GM11168 (cell line): ENCODE results near the gene C16orf54.
"Not testable (repeated sequence)": the region's sequence is repeated elsewhere in the genome, so short reads cannot be mapped to it uniquely, and the experiment has no call there.

Experiments
- in situ Hi-C: fragments of 300-500 bp; cut with MboI; formaldehyde crosslinking; loops from one replicate; pipeline ENCODE4 v1.12.0; 2022; ENCODE audit warnings: low sequenced_read_pairs; ENCODE audit not compliant: unreplicated experiment

The C16orf54 gene

GRCh38 chr16:29745853-29746345, at the start of gene C16orf54:
Gene C16orf54 (minus strand): TSS chr16:29745990. CDS start chr16:29744951, 1,039 bp downstream.
- in situ Hi-C loops = no loop called here

GRCh38 chr16:29794231-29794710, 48.5 kb upstream of the C16orf54 start:
- in situ Hi-C loops = no loop called here

GRCh38 chr16:29793153-29793552, 47.4 kb upstream of the C16orf54 start:
- in situ Hi-C loops = not testable (repeated sequence)

- in situ Hi-C loops = no loop called here
Measured at GRCh38 chr16:29791845-29792807, 46.3 kb upstream of the C16orf54 start.

- in situ Hi-C loops = no loop called here
Measured at GRCh38 chr16:29790949-29791844, 45.4 kb upstream of the C16orf54 start.

GRCh38 chr16:29790183-29790948, 44.6 kb upstream of the C16orf54 start, which contains the start of gene KIF22:
Gene KIF22 (plus strand): TSS chr16:29790751. CDS start chr16:29790760, 9 bp downstream.
- in situ Hi-C loops = no loop called here

GRCh38 chr16:29789775-29790182, 44.0 kb upstream of the C16orf54 start:
- in situ Hi-C loops = loop anchor here (5.0 kb wide), 1 partner anchor 47 kb away; no protein-coding TSS in a partner anchor

- in situ Hi-C loops = loop anchor here (5.0 kb wide), 1 partner anchor 45 kb away; no protein-coding TSS in a partner anchor
Measured at GRCh38 chr16:29787155-29787554, 41.4 kb upstream of the C16orf54 start.

- in situ Hi-C loops = loop anchor here (5.0 kb wide), 1 partner anchor 43 kb away; no protein-coding TSS in a partner anchor
Measured at GRCh38 chr16:29784901-29785500, 39.2 kb upstream of the C16orf54 start.

GRCh38 chr16:29784157-29784556, 38.4 kb upstream of the C16orf54 start:
- in situ Hi-C loops = no loop called here

- in situ Hi-C loops = not testable (repeated sequence)
Measured at GRCh38 chr16:29783094-29783953, 37.5 kb upstream of the C16orf54 start.

GRCh38 chr16:29779474-29779873, 33.7 kb upstream of the C16orf54 start:
- in situ Hi-C loops = no loop called here

GRCh38 chr16:29777576-29778350, 32.0 kb upstream of the C16orf54 start, which contains the start of gene ZG16:
Gene ZG16 (plus strand): TSS chr16:29778256. CDS start chr16:29779267, 1,011 bp downstream.
- in situ Hi-C loops = no loop called here

- in situ Hi-C loops = no loop called here
Measured at GRCh38 chr16:29775742-29776408, 30.1 kb upstream of the C16orf54 start.

- in situ Hi-C loops = no loop called here
Measured at GRCh38 chr16:29774730-29775129, 28.9 kb upstream of the C16orf54 start.

- in situ Hi-C loops = not testable (repeated sequence)
Measured at GRCh38 chr16:29772330-29772729, 26.5 kb upstream of the C16orf54 start.
